HEK293 (cell line): ENCODE data around the gene VWCE.

ENCODE experiments used
- CTCF ChIP-seq: fragments of 450-650 bp; formaldehyde crosslinking; IDR thresholded peaks from 2 replicates; pipeline ENCODE4 v1.5.1; 2016; ENCODE audit warnings: missing biosample characterization, missing genetic modification characterization
- EGR2 ChIP-seq: fragments of 450-650 bp; formaldehyde crosslinking; IDR thresholded peaks from 2 replicates; pipeline ENCODE4 v1.5.1; 2016; ENCODE audit warnings: low read depth, missing biosample characterization, missing genetic modification characterization
- YY2 ChIP-seq: fragments of 450-650 bp; formaldehyde crosslinking; IDR thresholded peaks from 2 replicates; pipeline ENCODE4 v1.5.1; 2016; ENCODE audit warnings: missing biosample characterization, missing genetic modification characterization
- ZNF423 ChIP-seq: fragments of 450-650 bp; formaldehyde crosslinking; IDR thresholded peaks from 2 replicates; pipeline ENCODE4 v1.5.1; 2016; ENCODE audit warnings: missing biosample characterization, missing genetic modification characterization
- ZSCAN18 ChIP-seq: fragments of 450-650 bp; formaldehyde crosslinking; IDR thresholded peaks from 2 replicates; pipeline ENCODE4 v1.5.1; 2016; ENCODE audit warnings: missing biosample characterization, missing genetic modification characterization

GRCh38 chr11:61331651-61332050, 36.5 kb upstream of the VWCE start:
- TF ChIP-seq CTCF (tag by site-specific recombination) (no peak), EGR2 (no peak), ZSCAN18 (no peak), YY2 (tag by site-specific recombination) (no peak), ZNF423 (tag by site-specific recombination) (no peak)
